Left ventricle myocardium superior (tissue), 1 donor: ENCODE data around the gene ABHD14A. TPM values are rescaled to one million over a fixed set of nuclear protein-coding genes. Genes with fewer than 3 reads are reported as not detected.

ENCODE experiments used
- ATAC-seq: fragments of 200-7000 bp; cut with Tn5 transposase; one replicate; pipeline ENCODE4 v1.9.1; 2020; ENCODE audit warnings: mild to moderate bottlenecking, moderate library complexity
- DNase-seq: peaks from one replicate; pipeline ENCODE4 v3.0.0-alpha.2; 2020
- intact Hi-C: fragments of 100-400 bp; cut with micrococcal nuclease; formaldehyde crosslinking; loops from one replicate; pipeline ENCODE4 v1.11.0; 2022
- total RNA-seq: library from RNA; stranded (reverse); fragmentation: NEBNext Ultra II Directional; extraction: Animal tissue kit (Norgen Biotek cat#: 25700); gene quantifications from one replicate; pipeline ENCODE4 v1.2.1, GENCODE V29; 2021
- donor health status: DM: no; HTN: yes; CAD: no; lungs with severe emphysema.

ABHD14A gene
- total RNA-seq, 1 donor from 2014 or later = 27.0 TPM

DNA sequence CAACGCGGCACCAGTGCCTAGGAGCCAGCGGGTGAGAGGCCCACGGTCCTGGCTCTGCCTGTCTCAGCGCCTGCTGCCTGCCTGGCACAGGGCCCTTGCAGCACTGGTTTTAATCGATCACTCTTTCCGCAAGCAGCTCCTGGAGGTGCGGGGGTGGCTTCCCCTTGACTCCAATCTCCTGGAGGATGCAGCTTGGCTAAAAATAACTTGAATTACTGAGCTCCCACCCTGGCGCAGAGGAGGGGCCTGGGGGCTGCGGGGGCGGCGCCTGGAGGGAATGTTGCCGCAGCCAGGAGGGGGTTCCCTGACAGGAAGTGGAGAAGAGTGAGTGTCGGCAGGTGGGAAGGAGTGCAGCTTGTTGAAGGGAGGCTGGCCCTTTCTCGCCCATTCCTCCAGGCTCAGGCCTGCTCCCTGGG is 30.7 kb downstream of the ABHD14A start:
- ATAC-seq (peak; percentile 42), DNase-seq (peak; percentile 56)
- intact Hi-C loops = loop anchor here (2.0 to 10.0 kb wide), 2 partner anchors 49 to 139 kb away; partner anchors contain the start of gene DUSP7

DNA sequence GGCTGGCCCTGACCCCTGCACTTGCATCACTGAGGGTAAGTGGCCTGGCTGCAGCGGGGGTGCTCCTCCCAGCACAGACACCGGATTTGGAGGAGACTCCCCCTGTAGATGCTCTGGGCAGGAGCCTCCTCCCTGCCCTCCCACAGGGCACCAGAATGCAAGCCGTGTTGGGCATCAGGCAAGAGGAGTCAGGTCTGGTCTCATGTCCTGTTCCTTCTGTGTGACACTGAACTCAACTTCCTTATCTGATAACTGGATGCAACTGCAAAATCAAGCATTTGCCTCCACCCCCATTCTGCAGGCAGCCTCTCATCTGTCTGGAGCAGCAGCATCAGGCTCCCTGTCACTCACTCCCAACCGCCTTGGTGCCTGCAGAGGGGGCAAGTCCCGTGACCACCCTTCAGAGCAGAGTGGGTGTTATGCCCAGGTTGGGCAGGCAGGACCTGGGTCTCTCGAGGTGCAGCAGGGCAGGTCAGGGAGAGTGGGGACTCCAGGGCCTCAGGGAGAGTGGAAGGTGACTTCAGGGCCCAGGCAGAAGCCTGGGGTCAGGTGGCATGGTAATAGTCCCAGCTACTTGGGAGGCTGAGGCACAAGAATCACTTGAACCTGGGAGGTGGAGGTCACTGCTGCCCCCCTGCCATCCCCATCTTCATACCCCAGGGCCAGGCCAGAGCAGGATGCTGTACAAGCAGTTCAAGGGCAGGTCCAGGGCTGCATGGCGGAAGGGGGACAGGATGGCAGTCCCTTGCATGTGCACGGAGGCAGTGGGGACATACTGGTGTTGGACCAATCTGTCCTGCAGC is 31.4 kb downstream of the ABHD14A start:
- DNase-seq = no peak
- peak; percentile 2 for ATAC-seq
- intact Hi-C loops = loop anchor here (10.0 kb wide), 1 partner anchor 49 kb away; the partner anchor contains the start of gene DUSP7

- intact Hi-C loops = loop anchor here (10.0 kb wide), 1 partner anchor 48 kb away; the partner anchor contains the start of gene DUSP7
- DNase-seq (no peak), ATAC-seq (no peak)
Observed at GRCh38 chr3:52006820-52007133, 31.9 kb downstream of the ABHD14A start.

- DNase-seq = no peak
- ATAC-seq = no peak
- intact Hi-C loops = loop anchor here (10.0 kb wide), 1 partner anchor 48 kb away; the partner anchor contains the start of gene DUSP7
Observed at GRCh38 chr3:52007291-52007690, 32.4 kb downstream of the ABHD14A start.

GRCh38 chr3:52010431-52010830 is 35.6 kb downstream of the ABHD14A start:
- ATAC-seq (no peak), DNase-seq (no peak)
- intact Hi-C loops = no loop called here

- ATAC-seq (peak; percentile 20), DNase-seq (no peak)
- intact Hi-C loops = no loop called here
Observed at GRCh38 chr3:52012699-52013098, 37.8 kb downstream of the ABHD14A start.

DNA sequence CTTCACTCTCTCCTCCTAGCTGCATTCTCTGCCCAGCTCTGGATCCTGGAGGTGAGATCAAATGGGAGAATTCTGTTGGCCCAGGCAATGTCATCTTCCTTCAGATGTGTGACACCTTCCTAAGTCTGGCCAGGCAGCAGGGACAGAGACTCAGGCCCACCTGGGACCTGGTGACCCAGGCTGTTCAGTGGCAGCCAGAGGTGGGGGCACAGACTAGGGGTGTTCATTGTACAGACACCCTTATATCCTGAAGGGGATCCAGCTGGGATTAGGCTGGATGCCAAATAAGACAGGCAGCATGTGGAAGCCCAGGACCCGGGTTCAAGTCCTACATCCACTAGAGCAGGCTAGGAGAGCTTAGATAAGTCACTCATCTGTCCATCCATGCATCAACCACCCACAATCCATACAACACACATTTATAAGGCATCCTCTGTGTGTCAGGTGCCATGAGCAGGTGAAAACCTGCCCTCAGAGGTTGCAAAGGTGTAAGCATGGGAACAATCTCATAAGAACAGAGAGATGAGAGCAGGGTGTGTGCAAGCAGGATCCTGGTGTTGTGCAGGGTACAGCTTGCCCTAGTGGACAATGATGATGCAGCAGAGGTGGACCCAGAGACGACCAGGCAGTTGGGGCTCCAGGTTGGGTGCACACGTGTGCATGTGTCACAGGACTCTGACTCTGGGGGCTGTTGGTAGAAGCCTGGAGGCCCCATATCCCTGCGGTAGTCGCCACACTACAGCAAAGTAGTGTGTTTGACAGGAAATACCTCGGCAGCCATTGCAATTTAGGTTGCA is 39.1 kb downstream of the ABHD14A start:
- intact Hi-C loops = no loop called here
- ATAC-seq (no peak), DNase-seq (no peak)

DNA sequence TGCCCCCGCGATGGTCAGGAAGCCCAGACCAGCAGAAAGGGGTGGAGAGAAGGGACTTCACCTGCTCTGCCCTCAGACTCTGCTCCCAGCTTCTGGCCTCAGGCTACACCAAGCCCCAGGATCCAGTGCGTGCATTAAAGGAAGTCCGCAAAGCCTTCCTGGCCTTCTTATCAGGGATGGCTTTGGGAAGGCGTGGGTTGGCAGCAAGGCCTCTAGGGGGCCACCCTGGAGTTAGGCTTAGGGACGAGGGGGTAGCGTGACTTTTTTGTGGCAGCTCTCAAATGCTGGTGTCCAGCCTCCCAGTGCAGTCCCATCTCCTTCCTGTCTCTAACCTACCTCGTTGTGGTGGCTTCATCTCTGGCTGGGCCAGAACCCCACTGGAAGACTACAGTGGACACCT is 39.7 kb downstream of the ABHD14A start:
- DNase-seq (no peak), ATAC-seq (no peak)
- intact Hi-C loops = no loop called here

- ATAC-seq (no peak), DNase-seq (no peak)
- intact Hi-C loops = no loop called here
Observed at GRCh38 chr3:52015438-52016228, 40.8 kb downstream of the ABHD14A start.

DNA sequence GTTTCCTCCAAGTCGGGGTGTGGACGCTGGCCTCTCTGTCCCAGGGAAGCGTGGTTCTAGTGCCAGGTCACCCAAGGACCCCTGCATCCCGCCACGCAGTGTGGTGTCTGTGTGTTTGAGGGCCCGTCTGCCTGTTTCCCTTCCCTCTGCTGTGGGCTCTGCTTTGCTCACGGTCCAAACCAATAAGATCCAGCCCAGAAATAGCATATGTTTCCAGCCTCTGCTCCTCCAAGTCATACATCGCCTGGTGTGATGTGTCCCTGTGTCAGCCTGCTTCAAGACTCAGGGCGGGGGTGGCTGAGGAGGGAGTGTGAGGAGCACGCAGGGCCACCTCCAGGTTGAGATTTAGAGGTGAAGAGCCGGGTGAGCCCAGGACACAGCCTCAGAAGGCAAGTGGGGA is 42.7 kb downstream of the ABHD14A start:
- ATAC-seq (no peak), DNase-seq (no peak)
- intact Hi-C loops = no loop called here

GRCh38 chr3:52018319-52019000 is 43.6 kb downstream of the ABHD14A start:
- DNase-seq (no peak), ATAC-seq (no peak)

DNA sequence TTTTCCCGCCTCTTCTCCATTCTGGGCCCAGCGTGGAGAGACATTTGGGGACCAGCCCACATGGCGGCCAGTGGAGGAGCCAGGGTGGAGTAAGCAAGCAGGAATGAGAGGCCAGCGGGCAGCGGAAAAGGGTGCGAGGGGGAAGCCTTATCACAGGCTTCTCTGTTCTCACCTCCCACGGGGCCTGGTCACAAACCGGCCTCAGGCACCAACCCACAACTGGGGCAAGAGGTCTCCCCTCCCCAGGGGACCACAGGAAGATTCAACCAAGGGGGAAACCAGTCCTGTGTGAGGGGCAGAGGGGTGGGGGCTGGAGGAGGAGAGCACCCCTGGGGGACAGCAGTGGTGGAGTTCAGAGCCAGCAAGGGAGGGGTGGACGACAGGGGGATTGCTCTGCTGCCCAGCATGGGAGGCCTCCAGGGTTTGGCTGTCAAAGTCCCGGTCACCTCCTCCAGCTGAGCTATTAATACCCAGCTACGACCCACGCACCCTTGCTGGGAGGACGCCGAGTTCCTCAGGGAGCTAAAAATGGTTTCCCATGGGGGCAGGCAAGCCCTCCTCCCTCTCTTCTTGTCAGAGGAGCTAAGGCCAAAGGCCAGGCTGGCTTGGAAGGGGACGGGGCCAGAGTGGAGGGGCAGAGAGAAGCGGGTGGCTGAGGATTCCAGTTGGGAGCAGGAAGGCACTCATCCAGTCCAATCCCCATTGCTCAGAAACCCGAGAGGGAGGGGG is 44.7 kb downstream of the ABHD14A start:
- intact Hi-C loops = no loop called here
- ATAC-seq (peak; percentile 82), DNase-seq (peak; percentile 90)

More at GRCh38 chr3:52018319-52019000, 43.6 kb downstream of the ABHD14A start:
- intact Hi-C loops = no loop called here

DNA sequence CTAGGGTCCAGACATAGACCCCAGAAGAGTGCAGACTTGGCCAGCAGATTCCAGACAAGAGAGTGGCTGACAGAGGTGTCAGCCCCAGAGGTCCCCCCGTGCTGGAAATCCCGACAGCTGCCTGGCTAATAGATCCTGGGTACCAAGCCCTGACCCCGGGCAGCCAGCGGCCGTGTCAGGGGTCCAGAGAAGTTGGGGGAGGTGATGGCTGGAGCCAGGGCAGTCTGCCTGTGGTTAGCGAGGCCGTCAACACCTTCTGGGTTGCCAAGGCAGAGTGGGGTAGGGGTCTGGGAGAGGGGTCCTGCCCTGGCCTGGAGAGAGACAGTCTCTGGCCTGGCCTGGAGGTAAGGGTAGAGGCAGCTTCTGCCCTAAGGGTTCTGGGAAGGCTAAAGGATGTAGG is 45.9 kb downstream of the ABHD14A start:
- ATAC-seq (no peak), DNase-seq (no peak)
- intact Hi-C loops = no loop called here

DNA sequence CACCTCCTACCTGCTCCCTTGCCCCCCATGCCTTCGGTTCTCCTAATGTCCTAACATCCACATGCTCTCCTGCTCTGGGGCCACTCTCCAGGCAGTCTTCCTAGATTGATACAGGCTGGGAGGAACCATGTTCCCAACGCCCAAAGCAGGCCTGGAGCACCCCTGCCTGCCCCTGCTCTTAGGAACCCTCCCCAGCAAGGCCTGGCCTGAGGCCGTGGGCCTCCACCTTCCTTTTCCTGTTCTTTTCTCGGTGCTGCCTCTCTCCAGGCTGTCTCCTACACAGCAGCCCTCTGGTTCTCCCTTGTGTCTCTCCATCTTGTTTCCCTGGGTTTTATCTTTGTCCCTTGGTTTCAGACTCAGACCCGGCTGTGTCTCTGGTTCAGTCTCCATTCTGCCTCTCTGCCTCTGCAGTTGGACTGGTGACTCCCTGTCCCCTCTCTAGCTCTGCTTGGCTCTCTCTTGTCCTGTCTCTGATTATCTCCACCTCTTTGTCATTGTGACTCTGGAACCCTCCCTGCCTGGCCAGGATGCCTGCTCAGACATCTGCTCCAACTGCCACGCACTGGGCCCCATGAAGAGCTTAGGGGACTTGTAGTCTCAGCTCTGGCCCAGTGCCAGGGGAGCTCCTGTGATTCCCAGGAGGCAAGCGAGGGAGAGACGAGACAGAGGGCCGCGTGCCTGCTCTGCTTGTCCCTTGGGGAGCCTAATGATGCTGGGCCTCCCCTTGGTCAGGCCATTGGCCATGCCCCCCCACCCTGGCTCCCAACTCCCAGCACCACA is 46.8 kb downstream of the ABHD14A start:
- intact Hi-C loops = no loop called here
- ATAC-seq (peak; percentile 53), DNase-seq (peak; percentile 88)

GRCh38 chr3:52022323-52023100 is 47.6 kb downstream of the ABHD14A start:
- DNase-seq = peak; percentile 78
- ATAC-seq = peak; percentile 34
- intact Hi-C loops = no loop called here

GRCh38 chr3:52023101-52023770 is 48.4 kb downstream of the ABHD14A start:
- intact Hi-C loops = no loop called here
- ATAC-seq (no peak), DNase-seq (no peak)
